Skeletal muscle tissue (tissue), 4 donors: ENCODE measurements around the gene METTL22. TPM values are rescaled to one million over a fixed set of nuclear protein-coding genes. Genes with fewer than 3 reads are reported as not detected.

Source experiments
- H3K27ac ChIP-seq: one replicate; pipeline ENCODE4 v1.7.0; 2013; ENCODE audit warnings: mild to moderate bottlenecking, low read depth, low read length, inconsistent platforms
- H3K27me3 ChIP-seq, 3 donors: one replicate each; pipeline ENCODE4 v1.7.0; 2013; ENCODE audit warnings: low read length in 3 of 3; ENCODE audit not compliant: control insufficient read depth in 3 of 3, insufficient read depth in 3 of 3
- H3K36me3 ChIP-seq, 3 donors: one replicate each; pipeline ENCODE4 v1.7.0; 2013; ENCODE audit warnings: low read length in 3 of 3; ENCODE audit not compliant: control insufficient read depth in 3 of 3, insufficient read depth in 3 of 3
- H3K4me1 ChIP-seq, 3 donors: one replicate each; pipeline ENCODE4 v1.7.0; 2013; ENCODE audit warnings: low read length in 3 of 3, mild to moderate bottlenecking in 3 of 3; ENCODE audit not compliant: control insufficient read depth in 3 of 3, insufficient read depth in 3 of 3
- H3K4me3 ChIP-seq, 3 donors: one replicate each; pipeline ENCODE4 v1.7.0; 2013; ENCODE audit warnings: low read length in 3 of 3
- H3K9ac ChIP-seq, 3 donors: one replicate each; pipeline ENCODE4 v1.7.0; 2013; ENCODE audit warnings: low read length in 3 of 3, mild to moderate bottlenecking in 3 of 3, moderate library complexity in 2 of 3, low read depth in 1 of 3
- H3K9me3 ChIP-seq, 3 donors: one replicate each; pipeline ENCODE4 v1.7.0; 2013; ENCODE audit warnings: low read length in 3 of 3; ENCODE audit not compliant: control insufficient read depth in 3 of 3
- total RNA-seq: library from RNA; depleted of rRNA; stranded (reverse); fragments of >200 nt; gene quantifications from one replicate; pipeline ENCODE4 v1.2.3, GENCODE V29; 2014
- donor health status: Osteomylitis.

Gene METTL22
- total RNA-seq, 1 donor from 2014 or later = 12.0 TPM

- Histone ChIP-seq H3K27ac (no peak overlapping the region), H3K9ac (no peak overlapping the region), H3K27me3 (no peaks in the 10 kb centered on the region), H3K4me3 (no peak overlapping the region), H3K4me1 (peaks cover 7 to 14% (median 10%) of the 10 kb centered on the region in 3 donors), H3K9me3 (no peaks in the 10 kb centered on the region), H3K36me3 (no peaks in the 10 kb centered on the region)
Measured at GRCh38 chr16:8682551-8683259, 61.2 kb downstream of the METTL22 start.

DNA sequence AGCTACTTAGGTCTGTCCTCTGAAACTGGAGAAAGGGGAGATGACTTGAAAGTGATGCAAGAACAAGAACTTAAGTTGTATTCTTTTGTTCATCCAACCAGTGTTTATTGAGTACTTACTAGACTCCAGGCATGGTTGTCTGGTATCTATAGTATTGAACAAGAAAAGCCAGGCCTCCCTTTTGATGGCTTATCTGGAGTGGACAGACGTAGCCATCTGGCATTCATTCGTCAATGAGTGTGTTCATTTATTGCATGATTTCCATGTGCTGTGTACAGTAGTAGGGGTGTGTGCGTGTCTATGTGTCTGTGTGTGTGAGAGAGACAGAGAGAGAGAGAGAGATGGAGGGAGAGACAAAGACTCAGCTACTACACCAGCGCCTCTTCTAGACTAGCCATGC is 62.1 kb downstream of the METTL22 start:
- Histone ChIP-seq H3K9me3 (no peaks in the 10 kb centered on the region), H3K9ac (no peak overlapping the region), H3K36me3 (no peaks in the 10 kb centered on the region), H3K4me1 (peaks cover 7 to 14% (median 10%) of the 10 kb centered on the region in 3 donors), H3K4me3 (no peak overlapping the region), H3K27me3 (no peaks in the 10 kb centered on the region), H3K27ac (no peak overlapping the region)

DNA sequence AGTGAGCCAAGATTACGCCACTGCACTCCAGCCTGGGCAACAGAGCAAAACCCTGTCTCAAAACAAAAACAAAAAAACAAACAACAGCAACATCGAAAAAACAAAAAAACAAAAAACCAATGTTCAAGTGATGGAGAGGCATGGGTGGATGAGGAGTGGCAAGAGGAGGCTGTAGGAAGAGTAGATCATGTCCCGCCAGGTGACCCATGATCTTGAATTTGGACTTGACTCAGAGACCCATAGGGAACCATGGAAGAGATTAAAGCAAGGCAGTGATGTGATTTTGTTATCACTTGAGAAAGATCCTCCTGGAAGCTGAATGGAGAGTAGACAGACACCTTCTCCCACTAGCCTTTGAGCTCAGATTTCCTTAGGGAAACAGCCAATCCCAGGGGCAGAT is 64.1 kb downstream of the METTL22 start:
- Histone ChIP-seq H3K4me1 (peaks cover 7 to 14% (median 10%) of the 10 kb centered on the region in 3 donors), H3K9ac (peak overlapping the region in 1 of 3 donors; percentile 46), H3K27ac (no peak overlapping the region), H3K27me3 (no peaks in the 10 kb centered on the region), H3K9me3 (peaks cover 4 to 5% (median 5%) of the 10 kb centered on the region in 3 donors), H3K36me3 (no peaks in the 10 kb centered on the region), H3K4me3 (no peak overlapping the region)

- Histone ChIP-seq H3K27ac (no peak overlapping the region), H3K27me3 (no peaks in the 10 kb centered on the region), H3K9me3 (peaks cover 4 to 5% (median 5%) of the 10 kb centered on the region in 3 donors), H3K9ac (peak overlapping the region in 1 of 3 donors; percentile 46), H3K4me3 (no peak overlapping the region), H3K36me3 (no peaks in the 10 kb centered on the region), H3K4me1 (peaks cover 7 to 14% (median 10%) of the 10 kb centered on the region in 3 donors)
Measured at GRCh38 chr16:8686031-8686621, 64.6 kb downstream of the METTL22 start.

DNA sequence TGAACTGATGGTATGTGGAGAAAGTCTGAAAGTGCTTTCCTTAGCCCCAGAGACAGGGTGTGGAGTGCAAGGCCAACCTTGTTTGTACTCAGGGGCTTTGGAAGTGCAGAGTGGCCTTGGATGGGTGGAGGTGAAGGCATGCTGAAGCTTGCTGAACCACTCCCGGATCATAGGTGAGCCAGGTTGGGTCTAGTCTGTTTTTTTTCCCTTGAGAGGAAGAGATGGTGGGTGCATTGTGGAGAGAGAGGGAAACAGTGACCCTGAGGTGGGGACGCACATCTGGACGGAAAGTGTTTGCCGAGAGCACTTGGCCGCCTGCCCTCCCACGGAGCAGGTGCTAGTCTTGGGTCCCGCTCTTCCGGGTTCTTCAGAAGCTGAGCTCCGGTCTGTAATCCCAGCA is 65.4 kb downstream of the METTL22 start:
- H3K4me1 ChIP-seq = peaks cover 7 to 14% (median 10%) of the 10 kb centered on the region in 3 donors
- H3K27ac ChIP-seq = no peak overlapping the region
- H3K4me3 ChIP-seq = no peak overlapping the region
- H3K9ac ChIP-seq = no peak overlapping the region
- H3K27me3 ChIP-seq = no peaks in the 10 kb centered on the region
- peaks cover 4 to 5% (median 5%) of the 10 kb centered on the region in 3 donors for H3K9me3 ChIP-seq
- H3K36me3 ChIP-seq = no peaks in the 10 kb centered on the region

- H3K36me3 ChIP-seq = no peaks in the 10 kb centered on the region
- H3K9ac ChIP-seq = no peak overlapping the region
- H3K27me3 ChIP-seq = no peaks in the 10 kb centered on the region
- H3K27ac ChIP-seq = no peak overlapping the region
- no peak overlapping the region for H3K4me3 ChIP-seq
- peaks cover 7 to 14% (median 10%) of the 10 kb centered on the region in 3 donors for H3K4me1 ChIP-seq
- H3K9me3 ChIP-seq = peaks cover 4 to 5% (median 5%) of the 10 kb centered on the region in 3 donors
Measured at GRCh38 chr16:8689686-8690085, 68.2 kb downstream of the METTL22 start.

GRCh38 chr16:8691728-8692127 is 70.2 kb downstream of the METTL22 start:
- no peak overlapping the region for H3K27ac ChIP-seq
- H3K4me3 ChIP-seq = no peak overlapping the region
- no peak overlapping the region for H3K9ac ChIP-seq
- no peaks in the 10 kb centered on the region for H3K36me3 ChIP-seq
- H3K27me3 ChIP-seq = no peaks in the 10 kb centered on the region
- peaks cover 4 to 5% (median 5%) of the 10 kb centered on the region in 3 donors for H3K9me3 ChIP-seq
- peaks cover 0 to 2% (median 0%) of the 10 kb centered on the region in 3 donors for H3K4me1 ChIP-seq

DNA sequence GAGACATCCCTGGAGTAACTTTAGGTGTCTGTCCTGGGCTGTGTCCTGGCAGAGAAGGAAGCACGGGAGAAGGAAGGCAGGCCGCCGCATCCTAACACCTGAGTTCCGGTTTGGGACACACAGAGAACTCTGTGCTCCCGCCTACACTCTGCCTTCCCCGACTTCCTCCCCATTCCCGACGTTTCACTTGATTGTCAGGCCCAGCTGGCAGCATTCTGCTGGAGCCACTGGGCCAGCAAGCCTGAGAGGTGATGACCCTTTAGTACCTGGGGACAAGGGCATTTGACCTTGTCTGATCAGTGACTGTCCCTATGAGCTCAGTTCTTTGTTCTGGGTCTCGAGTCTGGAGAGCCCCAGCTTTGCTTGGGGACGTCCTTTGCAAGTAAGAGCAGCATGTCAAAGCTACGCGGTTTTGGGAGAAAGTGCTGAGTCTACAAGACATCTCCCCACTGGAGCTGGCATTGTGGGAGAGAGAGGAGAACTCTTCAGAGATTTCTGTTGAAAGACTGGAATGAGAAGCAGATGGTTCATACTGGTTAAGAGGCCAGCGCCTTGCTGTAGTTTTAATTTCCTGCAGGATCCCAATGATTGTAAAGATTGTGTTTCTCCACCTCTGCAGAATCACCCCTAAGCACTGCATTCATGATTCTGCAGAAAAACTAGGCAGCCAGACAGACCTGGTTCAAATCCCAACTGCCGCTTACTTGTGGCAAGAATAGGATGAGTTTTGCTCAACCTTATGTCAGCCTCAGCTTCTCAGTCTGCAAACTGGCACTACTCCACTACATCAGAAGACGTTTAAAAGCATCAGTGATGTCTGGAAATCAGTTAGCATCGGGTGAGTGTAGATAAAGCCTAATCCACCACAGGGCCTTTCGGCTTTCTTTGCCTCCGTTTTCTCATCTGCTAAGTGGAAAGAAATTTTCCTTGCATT is 73.6 kb downstream of the METTL22 start:
- Histone ChIP-seq H3K9ac (no peak overlapping the region), H3K27me3 (no peaks in the 10 kb centered on the region), H3K9me3 (no peaks in the 10 kb centered on the region), H3K4me1 (no peaks in the 10 kb centered on the region), H3K27ac (no peak overlapping the region), H3K36me3 (no peaks in the 10 kb centered on the region), H3K4me3 (no peak overlapping the region)

DNA sequence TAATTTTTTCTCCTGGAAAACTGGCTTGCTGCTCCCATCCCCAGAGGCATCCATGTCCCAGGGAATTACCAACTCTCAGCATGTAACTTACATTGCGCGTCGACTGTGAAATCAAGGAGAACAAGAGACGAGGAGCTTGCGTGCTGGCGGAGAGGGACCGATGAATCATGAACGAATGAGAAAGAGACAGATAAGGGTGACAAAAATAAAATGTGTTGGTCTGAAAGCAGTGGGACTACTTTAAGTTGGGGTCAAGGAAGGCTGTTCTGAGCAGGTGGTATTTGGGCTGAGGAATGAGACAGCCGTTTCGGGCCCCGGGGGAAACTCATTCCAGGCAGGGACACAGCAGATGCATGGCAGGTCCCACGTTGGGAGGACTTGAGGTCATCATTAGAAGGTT is 75.4 kb downstream of the METTL22 start:
- no peak overlapping the region for H3K27ac ChIP-seq
- H3K9me3 ChIP-seq = no peaks in the 10 kb centered on the region
- H3K36me3 ChIP-seq = no peaks in the 10 kb centered on the region
- H3K27me3 ChIP-seq = no peaks in the 10 kb centered on the region
- no peak overlapping the region for H3K9ac ChIP-seq
- H3K4me3 ChIP-seq = no peak overlapping the region
- no peaks in the 10 kb centered on the region for H3K4me1 ChIP-seq
